HEK293 (cell line): ENCODE results near the gene TAGLN.

Experiments used
- BCL11A ChIP-seq: fragments of 450-650 bp; formaldehyde crosslinking; IDR thresholded peaks from 2 replicates; pipeline ENCODE4 v1.5.1; 2016; ENCODE audit warnings: low read depth, missing biosample characterization, missing genetic modification characterization
- BCL6B ChIP-seq: fragments of 450-650 bp; formaldehyde crosslinking; IDR thresholded peaks from 2 replicates; pipeline ENCODE4 v1.5.1; 2017; ENCODE audit warnings: missing biosample characterization, missing genetic modification characterization
- CTCF ChIP-seq: fragments of 450-650 bp; formaldehyde crosslinking; IDR thresholded peaks from 2 replicates; pipeline ENCODE4 v1.5.1; 2016; ENCODE audit warnings: missing biosample characterization, missing genetic modification characterization
- GLIS1 ChIP-seq: fragments of 450-650 bp; formaldehyde crosslinking; IDR thresholded peaks from 2 replicates; pipeline ENCODE4 v1.5.1; 2016; ENCODE audit warnings: missing biosample characterization, missing genetic modification characterization
- GLIS2 ChIP-seq: fragments of 450-650 bp; formaldehyde crosslinking; IDR thresholded peaks from 2 replicates; pipeline ENCODE4 v1.5.1; 2016; ENCODE audit warnings: missing biosample characterization, missing genetic modification characterization
- IKZF3 ChIP-seq: fragments of 450-650 bp; IDR thresholded peaks from 2 replicates; pipeline ENCODE4 v1.5.0; 2018; ENCODE audit warnings: missing biosample characterization, mild to moderate bottlenecking, missing genetic modification characterization, moderate library complexity
- PATZ1 ChIP-seq: fragments of 450-650 bp; formaldehyde crosslinking; IDR thresholded peaks from 2 replicates; pipeline ENCODE4 v1.5.1; 2016; ENCODE audit warnings: missing biosample characterization, missing genetic modification characterization
- REPIN1 ChIP-seq: fragments of 450-650 bp; formaldehyde crosslinking; IDR thresholded peaks from 2 replicates; pipeline ENCODE4 v1.5.1; 2017; ENCODE audit warnings: missing biosample characterization, missing genetic modification characterization, low read depth
- SP2 ChIP-seq: fragments of 450-650 bp; formaldehyde crosslinking; IDR thresholded peaks from 2 replicates; pipeline ENCODE4 v1.5.1; 2016; ENCODE audit warnings: missing biosample characterization, missing genetic modification characterization
- ZBTB11 ChIP-seq: fragments of 450-650 bp; formaldehyde crosslinking; conservative IDR thresholded peaks from 2 replicates; pipeline ENCODE4 v1.5.1; 2016; ENCODE audit warnings: low read depth, missing biosample characterization, missing genetic modification characterization
- ZBTB20 ChIP-seq: fragments of 450-650 bp; formaldehyde crosslinking; IDR thresholded peaks from 2 replicates; pipeline ENCODE4 v1.5.1; 2016; ENCODE audit warnings: missing biosample characterization, missing genetic modification characterization
- ZBTB6 ChIP-seq: fragments of 450-650 bp; formaldehyde crosslinking; IDR thresholded peaks from 2 replicates; pipeline ENCODE4 v1.5.1; 2017; ENCODE audit warnings: missing biosample characterization, missing genetic modification characterization
- ZFP41 ChIP-seq: fragments of 450-650 bp; formaldehyde crosslinking; IDR thresholded peaks from 2 replicates; pipeline ENCODE4 v1.5.1; 2016; ENCODE audit warnings: missing biosample characterization, missing genetic modification characterization, borderline replicate concordance
- ZNF132 ChIP-seq: fragments of 450-650 bp; formaldehyde crosslinking; IDR thresholded peaks from 2 replicates; pipeline ENCODE4 v1.5.1; 2017; ENCODE audit warnings: missing biosample characterization, missing genetic modification characterization, borderline replicate concordance
- ZNF16 ChIP-seq: fragments of 450-650 bp; formaldehyde crosslinking; IDR thresholded peaks from 2 replicates; pipeline ENCODE4 v1.5.1; 2016; ENCODE audit warnings: low read depth, missing biosample characterization, missing genetic modification characterization
- ZNF169 ChIP-seq: fragments of 450-650 bp; formaldehyde crosslinking; IDR thresholded peaks from 2 replicates; pipeline ENCODE4 v1.5.1; 2016; ENCODE audit warnings: missing biosample characterization, missing genetic modification characterization
- ZNF19 ChIP-seq: fragments of 450-650 bp; formaldehyde crosslinking; IDR thresholded peaks from 2 replicates; pipeline ENCODE4; 2016; ENCODE audit warnings: missing biosample characterization, missing genetic modification characterization, low read depth
- ZNF2 ChIP-seq: fragments of 450-650 bp; formaldehyde crosslinking; IDR thresholded peaks from 2 replicates; pipeline ENCODE4 v1.5.1; 2016; ENCODE audit warnings: missing biosample characterization, missing genetic modification characterization
- ZNF239 ChIP-seq: fragments of 450-650 bp; formaldehyde crosslinking; IDR thresholded peaks from 2 replicates; pipeline ENCODE4 v1.5.1; 2016; ENCODE audit warnings: missing biosample characterization, missing genetic modification characterization
- ZNF292 ChIP-seq: fragments of 450-650 bp; formaldehyde crosslinking; IDR thresholded peaks from 2 replicates; pipeline ENCODE4 v1.5.1; 2016; ENCODE audit warnings: low read depth, missing biosample characterization, missing genetic modification characterization, borderline replicate concordance
- ZNF324 ChIP-seq: fragments of 450-650 bp; formaldehyde crosslinking; IDR thresholded peaks from 2 replicates; pipeline ENCODE4 v1.5.1; 2016; ENCODE audit warnings: missing biosample characterization, missing genetic modification characterization
- ZNF335 ChIP-seq: fragments of 450-650 bp; formaldehyde crosslinking; conservative IDR thresholded peaks from 2 replicates; pipeline ENCODE4 v1.5.1; 2016; ENCODE audit warnings: missing biosample characterization, missing genetic modification characterization
- ZNF423 ChIP-seq: fragments of 450-650 bp; formaldehyde crosslinking; IDR thresholded peaks from 2 replicates; pipeline ENCODE4 v1.5.1; 2016; ENCODE audit warnings: missing biosample characterization, missing genetic modification characterization
- ZNF488 ChIP-seq: fragments of 450-650 bp; formaldehyde crosslinking; IDR thresholded peaks from 2 replicates; pipeline ENCODE4 v1.5.1; 2016; ENCODE audit warnings: missing biosample characterization, missing genetic modification characterization
- ZNF555 ChIP-seq: fragments of 450-650 bp; formaldehyde crosslinking; conservative IDR thresholded peaks from 2 replicates; pipeline ENCODE4 v1.5.1; 2017; ENCODE audit warnings: missing biosample characterization, mild to moderate bottlenecking, missing genetic modification characterization, inconsistent platforms
- ZNF626 ChIP-seq: fragments of 450-650 bp; sonication (Bioruptor Pico); formaldehyde crosslinking; IDR thresholded peaks from 2 replicates; pipeline ENCODE4 v1.5.1; 2018; ENCODE audit warnings: missing biosample characterization, missing genetic modification characterization, inconsistent platforms
- ZNF677 ChIP-seq: fragments of 450-650 bp; IDR thresholded peaks from 2 replicates; pipeline ENCODE4 v1.5.0; 2018; ENCODE audit warnings: missing biosample characterization, mild to moderate bottlenecking, missing genetic modification characterization, moderate library complexity
- ZNF76 ChIP-seq: fragments of 450-650 bp; formaldehyde crosslinking; IDR thresholded peaks from 2 replicates; pipeline ENCODE4; 2016; ENCODE audit warnings: low read depth, missing biosample characterization, missing genetic modification characterization, borderline replicate concordance
- ZNF776 ChIP-seq: fragments of 450-650 bp; formaldehyde crosslinking; IDR thresholded peaks from 2 replicates; pipeline ENCODE4 v1.5.0; 2017; ENCODE audit warnings: missing biosample characterization, missing genetic modification characterization, borderline replicate concordance
- ZSCAN16 ChIP-seq: fragments of 450-650 bp; formaldehyde crosslinking; IDR thresholded peaks from 2 replicates; pipeline ENCODE4 v1.5.1; 2016; ENCODE audit warnings: missing biosample characterization, missing genetic modification characterization
- ZSCAN30 ChIP-seq: fragments of 450-650 bp; IDR thresholded peaks from 2 replicates; pipeline ENCODE4 v1.5.1; 2018; ENCODE audit warnings: missing biosample characterization, mild to moderate bottlenecking, missing genetic modification characterization, moderate library complexity

Gene TAGLN

GRCh38 chr11:117231842-117232091, 32.6 kb downstream of the TAGLN start, which contains the start of gene PCSK7 (continued):
- TF ChIP-seq ZNF423: no peak
- TF ChIP-seq SP2 (tag by site-specific recombination): peak; percentile 52
- no peak for TF ChIP-seq ZBTB6 (tag by site-specific recombination)
- peak; percentile 60 for TF ChIP-seq GLIS2
- no peak for TF ChIP-seq BCL6B (tag by site-specific recombination)
- TF ChIP-seq ZNF132 (tag by site-specific recombination): no peak
- no peak for TF ChIP-seq ZNF239
- no peak for TF ChIP-seq ZSCAN16 (tag by site-specific recombination)
- peak; percentile 56; the same call in 1 of the 2 replicates for TF ChIP-seq ZNF335 (tag by site-specific recombination)
- TF ChIP-seq ZBTB20 (tag by site-specific recombination): peak; percentile 100
- no peak for TF ChIP-seq ZNF16 (tag by site-specific recombination)
- TF ChIP-seq ZNF19 (tag by site-specific recombination): no peak
- no peak for TF ChIP-seq ZSCAN30 (tag by site-specific recombination)
- 0 out of 2 replicates have a peak, but pooled peaks have one; percentile 28 for TF ChIP-seq PATZ1 (tag by site-specific recombination)
- TF ChIP-seq ZNF776: no peak
- TF ChIP-seq ZNF76 (tag by site-specific recombination): peak; percentile 62; the same call in 1 of the 2 replicates
- TF ChIP-seq ZNF555: no peak
- peak; percentile 49; the same call in 1 of the 2 replicates for TF ChIP-seq IKZF3
- TF ChIP-seq ZNF292: no peak
- no peak for TF ChIP-seq ZNF677 (tag by site-specific recombination)
- TF ChIP-seq ZNF2 (tag by site-specific recombination): no peak
- no peak for TF ChIP-seq ZNF626 (tag by site-specific recombination)
- no peak for TF ChIP-seq ZFP41
- no peak for TF ChIP-seq ZNF324 (tag by site-specific recombination)
- TF ChIP-seq ZNF169 (tag by site-specific recombination): no peak
- TF ChIP-seq CTCF (tag by site-specific recombination): no peak
- TF ChIP-seq BCL11A (tag by site-specific recombination): no peak
- TF ChIP-seq ZNF488 (tag by site-specific recombination): no peak
- peak; percentile 30; the same call in 1 of the 2 replicates for TF ChIP-seq GLIS1
- peak; percentile 70 for TF ChIP-seq ZBTB11 (tag by site-specific recombination)
- no peak for TF ChIP-seq REPIN1 (tag by site-specific recombination)
